Fibroblast of mammary gland (primary cell): Measurements from ENCODE around the gene SNCAIP.

Experiments
- DNase-seq: peaks from one replicate; pipeline ENCODE4 v3.0.0-alpha.2; 2010; ENCODE audit warnings: low read depth
- H3K4me3 ChIP-seq: 2 replicates; pipeline ENCODE4 v1.5.1; 2011; ENCODE audit warnings: low read depth, mild to moderate bottlenecking, low read length, moderate library complexity; ENCODE audit not compliant: control insufficient read depth
- CTCF ChIP-seq: conservative IDR thresholded peaks from 2 replicates; pipeline ENCODE4 v1.5.1; 2011; ENCODE audit warnings: low read depth, low read length, inconsistent platforms; ENCODE audit not compliant: control insufficient read depth, insufficient read depth

Gene SNCAIP

GRCh38 chr5:122286541-122286940 is 25.5 kb upstream of the SNCAIP start:
- H3K4me3 ChIP-seq = no peak overlapping the region
- TF ChIP-seq CTCF = no peak
- no peak for DNase-seq

GRCh38 chr5:122287101-122287500 is 24.9 kb upstream of the SNCAIP start:
- TF ChIP-seq CTCF = no peak
- H3K4me3 ChIP-seq = no peak overlapping the region
- DNase-seq = no peak

GRCh38 chr5:122291000-122291901 is 20.8 kb upstream of the SNCAIP start:
- H3K4me3 ChIP-seq = no peak overlapping the region
- DNase-seq = no peak
- TF ChIP-seq CTCF = no peak

GRCh38 chr5:122292332-122292731 is 19.7 kb upstream of the SNCAIP start:
- no peak overlapping the region for H3K4me3 ChIP-seq
- DNase-seq = peak; percentile 25
- TF ChIP-seq CTCF = no peak

- TF ChIP-seq CTCF = peak; percentile 18
- no peak for DNase-seq
- H3K4me3 ChIP-seq = no peak overlapping the region
Observed at GRCh38 chr5:122295138-122295537, 16.9 kb upstream of the SNCAIP start.

- no peak for TF ChIP-seq CTCF
- no peak for DNase-seq
- no peak overlapping the region for H3K4me3 ChIP-seq
Observed at GRCh38 chr5:122296871-122297270, 15.2 kb upstream of the SNCAIP start.
